GM18526 (cell line): ENCODE data around the gene STK25.

ENCODE experiments used
- POLR2A ChIP-seq: IDR thresholded peaks from 3 replicates; pipeline ENCODE4 v1.6.1; 2011; ENCODE audit not compliant: insufficient read length; ENCODE audit errors: extremely low read depth

The STK25 gene

GRCh38 chr2:241443486-241444223, 64.7 kb downstream of the STK25 start:
- TF ChIP-seq POLR2A, result no peak
